ENCODE measurements around the gene SPECC1.

The SPECC1 gene

DNA sequence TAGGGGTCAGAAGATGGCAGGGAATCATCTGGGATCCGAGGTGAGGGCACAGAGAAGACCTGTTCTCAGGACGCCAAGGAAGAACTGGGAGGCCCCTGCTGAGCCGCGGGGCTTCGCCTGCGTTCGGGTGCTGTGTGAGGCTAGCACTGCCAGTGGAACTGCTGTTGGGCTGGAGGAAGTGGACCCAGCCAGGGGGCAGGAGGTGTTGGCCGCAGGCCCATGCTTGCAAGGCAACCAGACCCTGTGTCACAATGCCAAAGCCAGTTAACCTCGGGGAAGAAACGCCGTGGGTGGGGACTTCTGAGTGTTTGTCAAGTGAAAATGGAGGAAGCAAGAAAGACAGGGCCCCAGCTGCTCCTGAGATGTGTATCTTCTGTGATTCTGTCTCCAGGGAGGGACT lies 272.7 kb downstream of the SPECC1 start:
- H3K14ac ChIP-seq (ENCODE audit: low read length in 2 of 2) = no peak overlapping the region
- peak overlapping the region; percentile 14 for H2AK5ac ChIP-seq (ENCODE audit: low read length, severe bottlenecking)
- H2BK120ac ChIP-seq (ENCODE audit: low read depth, low read length) = no peak overlapping the region
- no peaks in the 10 kb centered on the region for H3K27me3 ChIP-seq (ENCODE audit: control insufficient read depth in 1 of 2, insufficient read depth in 1 of 2, low read length in 2 of 2)
- peak overlapping the region in 1 of 2 experiments; percentile 27 for H3K4ac ChIP-seq (ENCODE audit: low read depth in 1 of 2, low read length in 2 of 2)
- DNase-seq = no peak
- no peaks in the 10 kb centered on the region for H3K9me3 ChIP-seq (ENCODE audit: control insufficient read depth, low read length)
- H2AFZ ChIP-seq (ENCODE audit: low read depth, low read length) = no peak overlapping the region
- 90% methylated on average over 11 of the region's 11 CpGs for WGBS
- H3K79me1 ChIP-seq (replicated peaks; ENCODE audit: low read length, poor library complexity, severe bottlenecking) = peaks cover 8% of the 10 kb centered on the region
- H4K8ac ChIP-seq (ENCODE audit: low read length) = no peak overlapping the region
- no peak overlapping the region for H3K4me3 ChIP-seq (ENCODE audit: insufficient read depth in 1 of 2, low read depth in 1 of 2, low read length in 2 of 2)
- H2BK15ac ChIP-seq (ENCODE audit: low read depth, poor library complexity, severe bottlenecking) = no peak overlapping the region
- H4K91ac ChIP-seq (ENCODE audit: low read length) = peak overlapping the region; percentile 18
- no peak overlapping the region for H3K23ac ChIP-seq (ENCODE audit: low read length in 2 of 2)
- no peak overlapping the region for H3K4me2 ChIP-seq (ENCODE audit: low read length, poor library complexity, severe bottlenecking)
- H2BK12ac ChIP-seq (ENCODE audit: low read length in 2 of 2) = no peak overlapping the region
- H3K36me3 ChIP-seq (ENCODE audit: control insufficient read depth in 1 of 2, insufficient read depth in 2 of 2, low read depth in 1 of 2, low read length in 2 of 2) = peaks cover 0 to 28% of the 10 kb centered on the region in 2 experiments
- H3K18ac ChIP-seq (ENCODE audit: low read depth in 1 of 2, low read length in 2 of 2) = no peak overlapping the region
- peaks cover 34% of the 10 kb centered on the region for H3K4me1 ChIP-seq (ENCODE audit: control insufficient read depth, insufficient read depth, low read depth, low read length)
- H3K9ac ChIP-seq (ENCODE audit: low read length) = no peak overlapping the region
- no peak overlapping the region for H2BK5ac ChIP-seq (ENCODE audit: low read depth, low read length, poor library complexity, severe bottlenecking)
- no peak overlapping the region for H3K27ac ChIP-seq (ENCODE audit: low read length, poor library complexity, severe bottlenecking)

DNA sequence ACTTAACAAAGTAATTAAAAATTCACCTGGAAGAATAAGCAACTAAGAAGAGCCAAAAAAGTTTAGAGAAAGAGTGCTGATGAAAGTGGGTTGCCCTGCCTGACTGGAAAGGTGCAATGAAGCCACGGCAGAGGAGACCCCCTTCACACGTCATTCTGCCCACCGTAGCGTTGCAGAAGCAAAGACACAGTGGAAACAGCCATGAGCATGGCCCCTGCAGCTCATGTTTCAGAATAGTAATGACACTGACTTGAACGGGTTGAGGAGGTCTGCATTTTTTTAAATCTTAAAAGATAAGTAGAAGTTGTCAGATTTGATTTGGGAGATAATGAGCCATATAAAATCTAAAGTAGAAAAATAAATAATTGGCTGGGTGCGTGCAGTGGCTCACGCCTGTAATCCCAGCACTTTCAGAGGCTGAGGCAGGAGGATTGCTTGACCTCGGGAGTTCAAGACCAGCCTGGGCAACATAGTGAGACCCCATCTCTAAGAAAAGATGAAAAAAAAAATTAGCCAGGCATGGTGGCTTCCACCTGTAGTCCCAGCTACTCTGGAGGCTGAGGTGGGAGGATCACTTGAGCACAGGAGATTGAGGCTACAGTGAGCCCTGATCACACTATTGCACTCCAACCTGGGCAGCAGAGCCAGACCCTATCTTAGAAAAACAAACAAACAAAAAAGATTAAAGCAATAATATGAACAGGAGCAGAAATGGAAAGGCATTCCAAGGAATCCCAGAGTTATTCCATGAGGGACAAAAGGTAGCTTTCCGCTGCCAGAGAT lies 273.6 kb downstream of the SPECC1 start:
- H3K27ac ChIP-seq (ENCODE audit: low read length, poor library complexity, severe bottlenecking) = no peak overlapping the region
- H3K9me3 ChIP-seq (ENCODE audit: control insufficient read depth, low read length) = no peaks in the 10 kb centered on the region
- no peak for DNase-seq
- H2BK15ac ChIP-seq (ENCODE audit: low read depth, poor library complexity, severe bottlenecking) = no peak overlapping the region
- H4K91ac ChIP-seq (ENCODE audit: low read length) = no peak overlapping the region
- no peak overlapping the region for H3K4ac ChIP-seq (ENCODE audit: low read depth in 1 of 2, low read length in 2 of 2)
- H3K14ac ChIP-seq (ENCODE audit: low read length in 2 of 2) = no peak overlapping the region
- peaks cover 32% of the 10 kb centered on the region for H3K4me1 ChIP-seq (ENCODE audit: control insufficient read depth, insufficient read depth, low read depth, low read length)
- no peak overlapping the region for H3K18ac ChIP-seq (ENCODE audit: low read depth in 1 of 2, low read length in 2 of 2)
- H2BK5ac ChIP-seq (ENCODE audit: low read depth, low read length, poor library complexity, severe bottlenecking) = no peak overlapping the region
- H3K4me2 ChIP-seq (ENCODE audit: low read length, poor library complexity, severe bottlenecking) = no peak overlapping the region
- H2AK5ac ChIP-seq (ENCODE audit: low read length, severe bottlenecking) = no peak overlapping the region
- H3K36me3 ChIP-seq (ENCODE audit: control insufficient read depth in 1 of 2, insufficient read depth in 2 of 2, low read depth in 1 of 2, low read length in 2 of 2) = peaks cover 0 to 28% of the 10 kb centered on the region in 2 experiments
- H3K9ac ChIP-seq (ENCODE audit: low read length) = no peak overlapping the region
- 92% methylated on average over 9 of the region's 9 CpGs for WGBS
- H2BK120ac ChIP-seq (ENCODE audit: low read depth, low read length) = no peak overlapping the region
- no peak overlapping the region for H2BK12ac ChIP-seq (ENCODE audit: low read length in 2 of 2)
- no peak overlapping the region for H4K8ac ChIP-seq (ENCODE audit: low read length)
- H3K27me3 ChIP-seq (ENCODE audit: control insufficient read depth in 1 of 2, insufficient read depth in 1 of 2, low read length in 2 of 2) = no peaks in the 10 kb centered on the region
- H3K23ac ChIP-seq (ENCODE audit: low read length in 2 of 2) = no peak overlapping the region
- no peak overlapping the region for H2AFZ ChIP-seq (ENCODE audit: low read depth, low read length)
- H3K79me1 ChIP-seq (replicated peaks; ENCODE audit: low read length, poor library complexity, severe bottlenecking) = peaks cover 7% of the 10 kb centered on the region
- H3K4me3 ChIP-seq (ENCODE audit: insufficient read depth in 1 of 2, low read depth in 1 of 2, low read length in 2 of 2) = no peak overlapping the region

DNA sequence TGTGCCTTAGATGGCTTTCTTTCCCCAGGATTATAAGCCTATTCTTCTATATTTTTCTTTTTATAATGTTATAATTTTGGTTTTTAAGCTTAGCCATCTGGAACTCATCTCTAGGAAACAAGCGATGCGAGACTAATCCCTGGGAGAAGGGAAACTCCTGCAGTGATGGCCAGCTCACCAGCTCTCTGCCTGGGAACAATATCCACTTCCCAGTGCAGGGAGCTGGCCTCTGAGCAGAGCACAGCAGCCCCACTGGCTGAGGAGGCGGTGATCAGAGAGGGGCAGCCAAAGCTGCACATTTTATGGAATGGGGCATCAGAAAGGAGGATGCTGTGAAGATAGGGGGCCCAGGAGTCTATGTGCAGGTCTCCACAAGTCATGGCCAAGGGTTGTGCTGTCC lies 274.9 kb downstream of the SPECC1 start:
- no peaks in the 10 kb centered on the region for H3K27me3 ChIP-seq (ENCODE audit: control insufficient read depth in 1 of 2, insufficient read depth in 1 of 2, low read length in 2 of 2)
- H3K23ac ChIP-seq (ENCODE audit: low read length in 2 of 2) = no peak overlapping the region
- peaks cover 7% of the 10 kb centered on the region for H3K79me1 ChIP-seq (replicated peaks; ENCODE audit: low read length, poor library complexity, severe bottlenecking)
- H3K27ac ChIP-seq (ENCODE audit: low read length, poor library complexity, severe bottlenecking) = peak overlapping the region; percentile 79
- no peak overlapping the region for H2BK15ac ChIP-seq (ENCODE audit: low read depth, poor library complexity, severe bottlenecking)
- WGBS = 77% methylated on average over 3 of the region's 3 CpGs
- no peak overlapping the region for H3K14ac ChIP-seq (ENCODE audit: low read length in 2 of 2)
- no peak overlapping the region for H2BK120ac ChIP-seq (ENCODE audit: low read depth, low read length)
- peaks cover 0 to 28% of the 10 kb centered on the region in 2 experiments for H3K36me3 ChIP-seq (ENCODE audit: control insufficient read depth in 1 of 2, insufficient read depth in 2 of 2, low read depth in 1 of 2, low read length in 2 of 2)
- peaks cover 27% of the 10 kb centered on the region for H3K4me1 ChIP-seq (ENCODE audit: control insufficient read depth, insufficient read depth, low read depth, low read length)
- no peak overlapping the region for H3K18ac ChIP-seq (ENCODE audit: low read depth in 1 of 2, low read length in 2 of 2)
- peak overlapping the region; percentile 54 for H3K4me2 ChIP-seq (ENCODE audit: low read length, poor library complexity, severe bottlenecking)
- no peak overlapping the region for H4K91ac ChIP-seq (ENCODE audit: low read length)
- H3K4me3 ChIP-seq (ENCODE audit: insufficient read depth in 1 of 2, low read depth in 1 of 2, low read length in 2 of 2) = no peak overlapping the region
- no peak overlapping the region for H2BK12ac ChIP-seq (ENCODE audit: low read length in 2 of 2)
- H2AFZ ChIP-seq (ENCODE audit: low read depth, low read length) = no peak overlapping the region
- H2AK5ac ChIP-seq (ENCODE audit: low read length, severe bottlenecking) = no peak overlapping the region
- H3K4ac ChIP-seq (ENCODE audit: low read depth in 1 of 2, low read length in 2 of 2) = no peak overlapping the region
- no peaks in the 10 kb centered on the region for H3K9me3 ChIP-seq (ENCODE audit: control insufficient read depth, low read length)
- no peak overlapping the region for H4K8ac ChIP-seq (ENCODE audit: low read length)
- no peak for DNase-seq
- no peak overlapping the region for H2BK5ac ChIP-seq (ENCODE audit: low read depth, low read length, poor library complexity, severe bottlenecking)
- H3K9ac ChIP-seq (ENCODE audit: low read length) = no peak overlapping the region

DNA sequence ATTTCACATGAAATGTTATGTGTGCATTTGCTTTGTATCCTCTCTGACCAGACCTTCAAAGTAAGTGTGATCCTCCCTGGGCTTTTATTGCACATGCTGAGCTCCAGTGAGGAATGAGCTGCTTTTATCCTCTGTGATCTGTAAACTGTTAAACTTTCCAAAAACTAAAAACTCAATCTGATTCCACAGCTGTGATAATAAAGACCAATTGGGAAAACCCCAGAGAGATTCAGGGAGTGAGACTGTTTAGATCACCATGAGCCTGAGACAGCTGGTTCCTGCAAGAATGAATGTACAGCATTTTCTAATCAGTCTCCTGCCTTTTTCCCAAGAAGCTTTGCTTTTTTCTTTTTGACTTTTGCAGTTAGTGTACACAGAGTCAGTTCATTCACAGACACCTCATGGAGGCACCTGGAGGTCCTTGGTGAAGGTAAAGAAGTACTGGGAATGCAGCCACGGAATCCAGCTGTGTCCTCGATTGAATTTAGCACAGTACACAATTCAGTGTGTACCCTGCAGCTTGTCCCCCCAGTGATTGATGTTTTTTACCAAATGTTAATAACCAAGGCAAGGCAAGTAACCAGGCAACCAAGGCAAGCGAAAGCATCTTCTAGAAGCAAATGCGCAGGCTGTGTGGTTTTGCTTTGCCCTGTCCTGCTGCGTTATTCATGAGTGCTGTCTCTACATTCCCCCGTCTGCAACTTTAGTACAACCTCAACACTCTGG lies 275.6 kb downstream of the SPECC1 start:
- Histone ChIP-seq H3K4me1 (ENCODE audit: control insufficient read depth, insufficient read depth, low read depth, low read length) (peaks cover 27% of the 10 kb centered on the region), H3K9ac (ENCODE audit: low read length) (no peak overlapping the region), H3K23ac (ENCODE audit: low read length in 2 of 2) (no peak overlapping the region), H2BK5ac (ENCODE audit: low read depth, low read length, poor library complexity, severe bottlenecking) (no peak overlapping the region), H2BK15ac (ENCODE audit: low read depth, poor library complexity, severe bottlenecking) (no peak overlapping the region), H2AFZ (ENCODE audit: low read depth, low read length) (no peak overlapping the region), H4K8ac (ENCODE audit: low read length) (no peak overlapping the region), H2AK5ac (ENCODE audit: low read length, severe bottlenecking) (no peak overlapping the region), H3K4me3 (ENCODE audit: insufficient read depth in 1 of 2, low read depth in 1 of 2, low read length in 2 of 2) (no peak overlapping the region), H3K14ac (ENCODE audit: low read length in 2 of 2) (no peak overlapping the region), H3K27me3 (ENCODE audit: control insufficient read depth in 1 of 2, insufficient read depth in 1 of 2, low read length in 2 of 2) (no peaks in the 10 kb centered on the region), H2BK120ac (ENCODE audit: low read depth, low read length) (no peak overlapping the region), H4K91ac (ENCODE audit: low read length) (no peak overlapping the region), H3K36me3 (ENCODE audit: control insufficient read depth in 1 of 2, insufficient read depth in 2 of 2, low read depth in 1 of 2, low read length in 2 of 2) (peaks cover 0 to 30% of the 10 kb centered on the region in 2 experiments), H3K27ac (ENCODE audit: low read length, poor library complexity, severe bottlenecking) (peak overlapping the region; percentile 79), H3K18ac (ENCODE audit: low read depth in 1 of 2, low read length in 2 of 2) (no peak overlapping the region), H3K79me1 (replicated peaks; ENCODE audit: low read length, poor library complexity, severe bottlenecking) (peaks cover 7% of the 10 kb centered on the region), H3K9me3 (ENCODE audit: control insufficient read depth, low read length) (no peaks in the 10 kb centered on the region), H3K4ac (ENCODE audit: low read depth in 1 of 2, low read length in 2 of 2) (no peak overlapping the region), H3K4me2 (ENCODE audit: low read length, poor library complexity, severe bottlenecking) (peak overlapping the region; percentile 54), H2BK12ac (ENCODE audit: low read length in 2 of 2) (no peak overlapping the region)
- WGBS = 91% methylated on average over 6 of the region's 6 CpGs
- DNase-seq = no peak

Data from mesenchymal stem cell (in vitro differentiated cells and primary cell).